NCI-H69 (cell line): ENCODE data around the gene ATM.

ENCODE experiments used
- DNase-seq: peaks from one replicate; lab custom pipeline; 2025; lab: John Stamatoyannopoulos, UW

The ATM gene, protein sequence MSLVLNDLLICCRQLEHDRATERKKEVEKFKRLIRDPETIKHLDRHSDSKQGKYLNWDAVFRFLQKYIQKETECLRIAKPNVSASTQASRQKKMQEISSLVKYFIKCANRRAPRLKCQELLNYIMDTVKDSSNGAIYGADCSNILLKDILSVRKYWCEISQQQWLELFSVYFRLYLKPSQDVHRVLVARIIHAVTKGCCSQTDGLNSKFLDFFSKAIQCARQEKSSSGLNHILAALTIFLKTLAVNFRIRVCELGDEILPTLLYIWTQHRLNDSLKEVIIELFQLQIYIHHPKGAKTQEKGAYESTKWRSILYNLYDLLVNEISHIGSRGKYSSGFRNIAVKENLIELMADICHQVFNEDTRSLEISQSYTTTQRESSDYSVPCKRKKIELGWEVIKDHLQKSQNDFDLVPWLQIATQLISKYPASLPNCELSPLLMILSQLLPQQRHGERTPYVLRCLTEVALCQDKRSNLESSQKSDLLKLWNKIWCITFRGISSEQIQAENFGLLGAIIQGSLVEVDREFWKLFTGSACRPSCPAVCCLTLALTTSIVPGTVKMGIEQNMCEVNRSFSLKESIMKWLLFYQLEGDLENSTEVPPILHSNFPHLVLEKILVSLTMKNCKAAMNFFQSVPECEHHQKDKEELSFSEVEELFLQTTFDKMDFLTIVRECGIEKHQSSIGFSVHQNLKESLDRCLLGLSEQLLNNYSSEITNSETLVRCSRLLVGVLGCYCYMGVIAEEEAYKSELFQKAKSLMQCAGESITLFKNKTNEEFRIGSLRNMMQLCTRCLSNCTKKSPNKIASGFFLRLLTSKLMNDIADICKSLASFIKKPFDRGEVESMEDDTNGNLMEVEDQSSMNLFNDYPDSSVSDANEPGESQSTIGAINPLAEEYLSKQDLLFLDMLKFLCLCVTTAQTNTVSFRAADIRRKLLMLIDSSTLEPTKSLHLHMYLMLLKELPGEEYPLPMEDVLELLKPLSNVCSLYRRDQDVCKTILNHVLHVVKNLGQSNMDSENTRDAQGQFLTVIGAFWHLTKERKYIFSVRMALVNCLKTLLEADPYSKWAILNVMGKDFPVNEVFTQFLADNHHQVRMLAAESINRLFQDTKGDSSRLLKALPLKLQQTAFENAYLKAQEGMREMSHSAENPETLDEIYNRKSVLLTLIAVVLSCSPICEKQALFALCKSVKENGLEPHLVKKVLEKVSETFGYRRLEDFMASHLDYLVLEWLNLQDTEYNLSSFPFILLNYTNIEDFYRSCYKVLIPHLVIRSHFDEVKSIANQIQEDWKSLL (N-terminal part only)

DNA sequence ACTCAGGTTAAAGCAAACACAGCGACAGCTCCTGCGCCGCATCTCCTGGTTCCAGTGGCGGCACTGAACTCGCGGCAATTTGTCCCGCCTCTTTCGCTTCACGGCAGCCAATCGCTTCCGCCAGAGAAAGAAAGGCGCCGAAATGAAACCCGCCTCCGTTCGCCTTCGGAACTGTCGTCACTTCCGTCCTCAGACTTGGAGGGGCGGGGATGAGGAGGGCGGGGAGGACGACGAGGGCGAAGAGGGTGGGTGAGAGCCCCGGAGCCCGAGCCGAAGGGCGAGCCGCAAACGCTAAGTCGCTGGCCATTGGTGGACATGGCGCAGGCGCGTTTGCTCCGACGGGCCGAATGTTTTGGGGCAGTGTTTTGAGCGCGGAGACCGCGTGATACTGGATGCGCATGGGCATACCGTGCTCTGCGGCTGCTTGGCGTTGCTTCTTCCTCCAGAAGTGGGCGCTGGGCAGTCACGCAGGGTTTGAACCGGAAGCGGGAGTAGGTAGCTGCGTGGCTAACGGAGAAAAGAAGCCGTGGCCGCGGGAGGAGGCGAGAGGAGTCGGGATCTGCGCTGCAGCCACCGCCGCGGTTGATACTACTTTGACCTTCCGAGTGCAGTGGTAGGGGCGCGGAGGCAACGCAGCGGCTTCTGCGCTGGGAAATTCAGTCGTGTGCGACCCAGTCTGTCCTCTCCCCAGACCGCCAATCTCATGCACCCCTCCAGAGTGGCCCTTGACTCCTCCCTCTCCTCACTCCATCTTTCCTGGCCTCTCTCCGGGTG lies at the start of gene ATM, which contains the start of gene NPAT:
Gene ATM (plus strand): TSS at position 494 of the 774 bp plus-strand sequence. CDS start 4,558 bp downstream, outside the sequence.
Gene NPAT (minus strand): TSS at position 65 of the 774 bp plus-strand sequence. CDS start 102 bp downstream, outside the sequence.
- peak; percentile 100 for DNase-seq

- DNase-seq, result no peak
Observed at GRCh38 chr11:108177570-108177969, 45.3 kb upstream of the ATM start.

DNA sequence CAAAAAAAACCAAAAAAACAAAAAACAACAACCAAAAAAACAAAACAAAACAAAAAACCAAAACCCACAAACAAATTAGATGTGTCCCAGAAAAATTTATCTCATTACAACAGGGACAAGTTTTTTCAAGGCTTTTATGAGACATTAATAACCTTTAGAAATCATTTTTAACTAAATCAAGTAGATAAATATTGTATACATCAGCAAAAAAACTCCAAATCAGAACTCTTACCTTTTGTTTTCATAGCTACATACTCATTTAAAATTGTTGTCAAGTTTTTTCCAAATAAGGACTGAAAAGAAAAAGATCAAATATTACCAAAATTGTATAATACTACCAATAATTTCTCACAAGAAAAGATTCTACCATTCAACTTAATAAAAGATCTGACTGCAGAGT lies 29.1 kb upstream of the ATM start:
- no peak for DNase-seq

DNA sequence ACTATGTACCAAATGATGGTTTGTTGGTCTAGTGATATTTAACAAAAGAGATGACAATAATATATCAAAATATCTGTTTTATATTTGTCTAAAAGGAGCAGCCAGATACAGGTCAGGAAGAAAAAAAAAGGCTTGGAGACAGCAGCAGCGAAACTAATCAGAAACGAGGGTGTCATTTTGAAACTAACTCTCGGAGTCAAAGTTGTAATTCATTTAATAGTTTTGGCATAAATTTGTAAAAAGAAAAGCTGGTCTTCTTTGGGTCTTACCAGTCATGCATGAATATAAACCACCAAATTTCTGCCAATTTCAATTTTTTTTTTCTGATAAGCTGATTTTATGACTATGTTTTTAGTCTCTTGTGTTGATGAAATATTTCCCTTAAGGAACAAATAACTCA lies 26.0 kb upstream of the ATM start:
- no peak for DNase-seq

GRCh38 chr11:108197351-108197750 lies 25.5 kb upstream of the ATM start:
- no peak for DNase-seq

GRCh38 chr11:108198833-108199232 lies 24.0 kb upstream of the ATM start:
- no peak for DNase-seq

- peak; percentile 7 for DNase-seq
Observed at GRCh38 chr11:108199446-108200321, 23.2 kb upstream of the ATM start.

DNA sequence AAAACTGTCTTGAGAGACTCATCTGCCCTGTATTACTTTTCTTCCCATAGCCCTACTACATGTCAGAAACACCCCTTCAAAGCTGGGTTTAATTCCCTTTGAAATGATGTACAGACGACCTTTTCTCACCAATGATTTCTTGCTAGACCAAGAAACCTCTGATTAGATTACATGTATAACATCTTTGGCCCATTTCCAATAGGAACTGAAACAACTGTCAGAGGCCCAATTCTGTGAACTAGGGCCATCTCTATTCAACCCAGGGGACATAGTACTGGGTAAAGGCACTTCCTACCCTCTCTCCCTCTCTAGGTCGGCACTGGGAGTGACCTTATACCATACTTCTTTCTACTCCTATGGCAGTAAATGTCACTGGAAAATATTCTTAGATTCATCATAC lies 19.8 kb upstream of the ATM start:
- no peak for DNase-seq

- no peak for DNase-seq
Observed at GRCh38 chr11:108204376-108204775, 18.5 kb upstream of the ATM start.

DNA sequence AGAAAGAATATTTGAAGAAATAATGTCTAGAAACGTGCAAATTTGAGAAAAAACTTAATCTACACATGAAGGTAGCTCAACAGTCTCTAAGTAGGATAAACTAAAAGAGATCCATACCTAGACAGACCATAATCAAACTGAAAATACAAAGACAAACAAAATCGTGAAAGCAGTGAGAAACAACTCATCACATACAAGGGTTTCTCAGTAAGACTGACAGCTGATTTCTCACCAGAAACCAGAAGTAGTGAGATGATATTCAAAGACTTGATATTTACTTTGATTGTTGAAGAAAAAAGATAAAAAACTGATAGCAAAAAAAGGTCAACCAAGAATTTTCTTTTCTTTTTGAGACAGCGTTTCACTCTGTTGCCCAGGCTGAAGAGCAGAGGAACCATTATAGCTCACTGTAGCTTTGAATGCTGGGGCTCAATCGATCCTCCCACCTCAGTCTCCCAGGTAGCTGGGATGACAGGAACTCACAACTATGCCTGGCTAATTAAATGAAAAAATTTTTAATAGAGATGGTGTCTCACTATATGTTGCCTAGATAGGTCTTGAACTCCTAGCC lies 17.9 kb upstream of the ATM start:
- no peak for DNase-seq

- no peak for DNase-seq
Observed at GRCh38 chr11:108206171-108206570, 16.7 kb upstream of the ATM start.

DNA sequence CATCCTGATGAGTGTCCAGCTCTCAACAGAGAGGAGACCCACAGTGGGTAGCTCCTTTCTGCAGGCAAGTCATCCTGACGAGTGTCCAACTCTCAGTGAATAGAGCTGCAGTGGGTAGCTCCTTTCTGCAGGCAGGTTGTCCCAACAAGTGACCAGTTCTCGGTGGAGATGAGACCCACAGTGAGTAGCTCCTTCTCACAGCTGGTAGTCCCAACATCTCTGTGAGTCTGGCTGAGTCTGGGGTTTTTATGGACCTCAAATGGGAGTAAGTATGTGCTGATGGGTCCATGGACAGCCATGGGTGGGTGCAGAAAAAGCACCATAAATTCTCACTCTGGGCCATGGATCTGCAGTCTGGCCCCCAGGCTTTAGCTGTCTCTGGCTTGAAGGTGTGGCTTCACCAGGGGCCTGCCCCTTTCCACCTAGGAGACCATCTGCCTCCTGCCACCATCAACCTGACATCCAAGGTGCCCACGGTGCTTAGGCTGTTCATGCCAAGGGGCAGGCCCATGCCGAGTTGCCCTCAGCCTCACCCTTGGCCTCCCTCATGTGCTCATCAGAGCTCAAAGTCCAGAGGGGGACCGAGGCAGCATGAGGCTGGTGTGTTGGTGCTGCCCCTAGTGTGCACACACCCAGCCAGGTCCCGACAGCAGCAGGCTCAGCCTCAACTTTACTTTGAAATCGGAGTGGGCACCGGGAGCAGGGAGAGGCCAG lies 15.7 kb upstream of the ATM start:
- no peak for DNase-seq

GRCh38 chr11:108207683-108208060 lies 15.2 kb upstream of the ATM start:
- DNase-seq, result no peak

DNA sequence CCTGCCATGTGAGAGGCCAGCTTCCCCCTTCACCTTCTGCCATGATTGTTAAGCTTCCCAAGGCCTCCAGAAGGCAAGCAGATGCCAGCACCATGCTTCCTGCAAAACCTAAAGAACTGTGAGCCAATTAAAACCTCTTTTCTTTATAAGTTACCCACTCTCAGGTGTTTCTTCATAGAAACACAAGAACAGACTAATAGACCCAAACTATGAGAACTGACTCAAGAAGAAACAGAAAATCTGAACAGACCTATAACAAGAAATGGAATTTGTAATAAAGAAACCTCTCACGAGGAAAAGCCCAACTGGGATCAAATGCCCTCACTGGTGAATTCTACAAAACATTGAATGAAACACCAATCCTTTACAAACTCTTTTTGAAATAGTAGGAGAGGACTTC lies 12.4 kb upstream of the ATM start:
- DNase-seq, result no peak

DNA sequence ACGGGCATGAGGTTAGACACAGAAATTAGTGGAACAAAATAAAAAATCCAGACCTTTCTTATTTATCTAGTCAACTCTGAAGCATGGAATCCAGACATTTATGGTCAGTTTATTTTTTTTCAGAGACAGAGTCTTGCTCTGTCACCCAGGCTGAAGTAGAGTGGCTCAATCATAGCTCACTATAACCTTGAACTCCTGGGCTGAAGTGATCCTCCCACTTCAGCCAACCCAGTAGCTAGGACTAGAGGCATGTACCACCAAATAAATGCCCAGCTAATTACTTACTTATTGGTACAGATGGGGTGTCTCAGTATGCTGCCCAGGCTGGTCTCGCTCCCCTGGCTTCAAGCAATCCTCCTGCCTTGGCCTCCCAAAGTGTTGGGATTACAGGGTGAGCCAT lies 9.1 kb upstream of the ATM start:
- DNase-seq, result no peak

DNA sequence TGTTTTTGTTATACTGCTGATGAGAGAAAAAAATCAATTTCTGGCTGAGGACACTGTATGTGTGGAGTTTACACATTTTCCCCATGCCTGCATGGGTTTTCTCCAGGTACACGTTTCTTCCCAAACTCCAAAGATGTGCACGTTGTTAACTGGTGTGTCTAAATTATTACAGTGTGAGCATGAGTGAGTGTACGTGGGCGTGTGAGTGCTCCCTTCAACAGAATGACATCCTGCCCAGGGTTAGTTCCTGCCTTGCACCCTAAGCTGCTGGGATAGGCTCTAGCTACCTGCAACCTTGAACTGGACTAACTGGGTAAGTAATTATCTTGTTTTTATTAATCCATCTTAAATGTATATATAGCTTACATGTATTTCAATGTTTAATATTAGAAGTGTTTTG lies 5.9 kb upstream of the ATM start:
- DNase-seq, result no peak

- DNase-seq, result no peak
Observed at GRCh38 chr11:108218455-108218854, 4.4 kb upstream of the ATM start.

DNA sequence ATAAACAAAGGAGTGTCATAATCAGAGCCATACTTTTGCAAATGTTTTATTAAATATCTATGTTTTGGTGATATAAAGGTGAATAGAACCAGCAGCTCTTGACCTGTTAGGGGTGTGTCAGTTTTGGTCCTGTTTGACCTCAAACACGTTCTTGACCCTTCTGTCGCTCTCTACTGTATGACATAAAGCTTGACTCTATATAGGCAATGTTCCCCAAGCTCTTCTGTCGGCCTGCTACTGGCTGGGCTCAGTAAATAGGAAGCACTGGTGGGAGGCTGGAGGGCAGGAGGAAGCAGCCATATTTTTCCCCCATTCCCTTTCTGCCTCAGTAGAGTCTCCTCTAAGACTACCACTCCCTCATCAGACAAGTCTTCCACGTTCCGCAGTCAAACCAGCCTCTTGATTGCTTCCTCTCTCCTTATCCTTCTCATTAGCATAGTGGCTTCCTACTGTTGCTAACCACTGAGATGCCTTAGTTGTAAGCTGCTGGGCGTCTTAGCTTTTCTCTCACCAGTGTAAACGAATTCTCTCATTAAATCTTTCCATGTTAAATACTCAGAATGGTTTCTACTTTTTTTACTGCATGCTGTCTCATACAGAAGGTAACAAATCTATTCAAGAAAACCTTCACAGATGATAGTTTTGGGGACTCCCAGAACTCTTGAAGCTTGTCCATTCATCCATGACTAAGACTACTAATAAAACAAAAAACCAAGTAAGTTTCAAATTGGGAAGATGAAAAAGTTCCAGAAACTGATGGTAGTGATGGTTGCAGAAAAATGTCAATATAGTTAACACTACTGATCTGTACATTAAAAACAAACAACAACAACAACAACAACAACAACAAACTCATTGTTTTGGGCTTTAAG lies 3.7 kb upstream of the ATM start:
- no peak for DNase-seq
